AG10803 (cell line): Measurements from ENCODE around the gene ENAM.
"Not testable (repeated sequence)": the region's sequence is repeated elsewhere in the genome, so short reads cannot be mapped to it uniquely, and the experiment has no call there.

Experiments used
- DNase-seq: peaks from one replicate; pipeline ENCODE4 v3.0.0; 2010; ENCODE audit warnings: low read depth
- H3K4me3 ChIP-seq: 2 replicates; pipeline ENCODE4 v1.5.1; 2011; ENCODE audit warnings: mild to moderate bottlenecking, low read length, control low read depth
- TF ChIP-seq, protein P1 (sequence below): conservative IDR thresholded peaks from 2 replicates; pipeline ENCODE4 v1.5.1; 2011; ENCODE audit warnings: mild to moderate bottlenecking, low read length, control low read depth, inconsistent platforms

The ENAM gene

DNA sequence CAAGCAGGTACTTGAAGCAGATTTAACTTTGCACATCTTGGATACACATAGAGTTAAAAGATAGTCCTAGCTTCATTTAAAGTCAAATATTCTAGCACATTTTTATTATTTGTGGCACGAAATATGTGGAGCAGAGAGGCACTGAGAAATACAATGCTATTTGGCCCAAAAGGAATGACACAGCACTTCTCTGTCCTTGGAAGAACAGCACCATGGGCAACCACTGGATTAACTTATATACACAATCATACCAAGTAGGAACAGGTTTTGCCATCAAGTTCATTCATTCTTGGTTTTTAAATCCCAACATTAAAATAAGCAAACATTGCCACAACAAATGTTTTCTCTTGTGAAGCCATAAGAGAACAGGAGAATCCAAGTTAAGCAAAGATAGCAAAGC is 924 bp upstream of the ENAM start:
- TF ChIP-seq, protein P1, sequence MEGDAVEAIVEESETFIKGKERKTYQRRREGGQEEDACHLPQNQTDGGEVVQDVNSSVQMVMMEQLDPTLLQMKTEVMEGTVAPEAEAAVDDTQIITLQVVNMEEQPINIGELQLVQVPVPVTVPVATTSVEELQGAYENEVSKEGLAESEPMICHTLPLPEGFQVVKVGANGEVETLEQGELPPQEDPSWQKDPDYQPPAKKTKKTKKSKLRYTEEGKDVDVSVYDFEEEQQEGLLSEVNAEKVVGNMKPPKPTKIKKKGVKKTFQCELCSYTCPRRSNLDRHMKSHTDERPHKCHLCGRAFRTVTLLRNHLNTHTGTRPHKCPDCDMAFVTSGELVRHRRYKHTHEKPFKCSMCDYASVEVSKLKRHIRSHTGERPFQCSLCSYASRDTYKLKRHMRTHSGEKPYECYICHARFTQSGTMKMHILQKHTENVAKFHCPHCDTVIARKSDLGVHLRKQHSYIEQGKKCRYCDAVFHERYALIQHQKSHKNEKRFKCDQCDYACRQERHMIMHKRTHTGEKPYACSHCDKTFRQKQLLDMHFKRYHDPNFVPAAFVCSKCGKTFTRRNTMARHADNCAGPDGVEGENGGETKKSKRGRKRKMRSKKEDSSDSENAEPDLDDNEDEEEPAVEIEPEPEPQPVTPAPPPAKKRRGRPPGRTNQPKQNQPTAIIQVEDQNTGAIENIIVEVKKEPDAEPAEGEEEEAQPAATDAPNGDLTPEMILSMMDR = no peak
- DNase-seq = no peak
- H3K4me3 ChIP-seq = no peak overlapping the region

DNA sequence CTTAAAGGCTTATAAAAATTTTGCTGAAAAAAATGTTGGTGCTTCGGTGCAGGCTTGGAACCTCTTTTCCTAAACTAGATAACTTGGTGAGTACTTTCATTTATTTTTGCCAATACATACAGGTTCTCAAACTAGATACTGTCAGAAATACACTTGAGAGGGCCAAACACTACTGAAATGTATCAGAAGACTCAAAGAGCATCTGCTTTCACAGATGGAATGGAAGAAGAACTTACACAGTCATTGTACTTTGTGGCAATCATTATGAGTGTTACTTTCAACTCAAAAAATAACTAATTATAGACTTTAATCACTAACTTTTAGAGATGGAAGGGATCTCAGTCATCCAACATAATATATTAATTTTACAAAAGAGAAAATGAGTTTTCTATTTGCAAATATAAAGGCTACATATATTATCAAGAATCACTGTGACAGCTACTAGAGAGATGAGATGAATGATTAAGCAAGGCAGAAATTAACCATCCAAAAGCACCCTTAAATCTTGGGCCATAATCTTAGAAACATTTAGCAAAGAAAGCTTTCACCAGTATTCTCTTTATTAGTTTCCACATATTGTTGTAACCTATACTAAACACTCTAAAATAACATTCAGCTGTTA is 1.0 kb downstream of the ENAM start:
- TF ChIP-seq, protein P1 = no peak
- DNase-seq = no peak
- H3K4me3 ChIP-seq = no peak overlapping the region

DNA sequence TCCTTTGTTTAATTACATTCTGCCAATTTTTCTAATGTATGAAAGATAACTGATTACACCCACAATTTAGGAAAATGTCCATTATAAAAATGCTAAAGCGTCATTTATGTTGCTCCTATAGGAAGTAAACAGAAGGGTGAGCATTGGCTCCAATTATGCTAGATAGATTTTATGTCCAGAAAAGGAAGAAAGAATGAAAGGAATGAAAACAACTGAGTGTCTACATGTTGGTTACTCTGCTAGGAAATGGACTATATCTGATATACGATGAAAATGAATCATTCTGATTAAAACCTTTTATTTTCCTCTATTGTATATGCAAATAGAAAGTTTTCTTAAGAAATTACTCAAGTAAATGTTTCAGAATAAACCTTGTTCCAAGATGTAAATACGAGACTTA is 1.6 kb downstream of the ENAM start:
- TF ChIP-seq, protein P1 = no peak
- no peak overlapping the region for H3K4me3 ChIP-seq
- no peak for DNase-seq

DNA sequence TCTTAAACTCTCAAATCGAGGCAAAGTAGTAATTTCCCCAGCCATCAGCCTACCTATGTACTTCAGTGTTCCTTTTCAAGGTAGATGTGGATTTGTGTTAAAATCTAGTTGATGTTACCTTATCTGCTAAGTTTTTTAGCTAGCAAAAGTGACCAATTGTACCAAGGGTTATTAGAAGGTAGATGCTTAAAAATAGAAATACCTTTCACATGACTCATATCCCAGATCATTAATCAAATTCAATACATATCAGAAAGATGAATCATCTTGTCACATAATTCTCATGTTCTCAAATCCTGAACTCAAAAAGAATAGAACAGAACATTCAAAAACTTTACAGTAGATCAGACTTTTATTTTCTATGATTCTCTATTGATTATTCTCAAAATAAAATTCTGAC is 3.5 kb downstream of the ENAM start:
- DNase-seq = peak; percentile 24
- TF ChIP-seq, protein P1 = no peak
- no peak overlapping the region for H3K4me3 ChIP-seq

DNA sequence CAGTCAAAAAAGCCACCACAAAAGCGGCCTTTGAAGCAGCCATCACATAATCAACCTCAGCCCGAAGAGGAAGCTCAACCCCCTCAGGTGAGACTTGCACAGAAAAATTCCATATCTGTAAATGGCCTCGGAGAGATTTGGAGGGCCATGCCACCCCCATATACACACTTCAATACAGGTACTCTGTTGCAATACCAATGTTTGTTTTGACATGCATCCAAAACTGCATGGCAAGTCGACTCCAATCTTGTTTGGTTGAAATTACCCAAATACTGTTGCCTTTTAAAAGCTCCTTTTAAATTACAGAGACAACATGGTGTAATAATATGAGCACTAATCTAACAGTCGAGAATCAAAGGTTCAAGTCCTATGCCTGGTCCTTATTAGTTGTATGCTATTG is 5.9 kb downstream of the ENAM start:
- TF ChIP-seq, protein P1 = no peak

DNA sequence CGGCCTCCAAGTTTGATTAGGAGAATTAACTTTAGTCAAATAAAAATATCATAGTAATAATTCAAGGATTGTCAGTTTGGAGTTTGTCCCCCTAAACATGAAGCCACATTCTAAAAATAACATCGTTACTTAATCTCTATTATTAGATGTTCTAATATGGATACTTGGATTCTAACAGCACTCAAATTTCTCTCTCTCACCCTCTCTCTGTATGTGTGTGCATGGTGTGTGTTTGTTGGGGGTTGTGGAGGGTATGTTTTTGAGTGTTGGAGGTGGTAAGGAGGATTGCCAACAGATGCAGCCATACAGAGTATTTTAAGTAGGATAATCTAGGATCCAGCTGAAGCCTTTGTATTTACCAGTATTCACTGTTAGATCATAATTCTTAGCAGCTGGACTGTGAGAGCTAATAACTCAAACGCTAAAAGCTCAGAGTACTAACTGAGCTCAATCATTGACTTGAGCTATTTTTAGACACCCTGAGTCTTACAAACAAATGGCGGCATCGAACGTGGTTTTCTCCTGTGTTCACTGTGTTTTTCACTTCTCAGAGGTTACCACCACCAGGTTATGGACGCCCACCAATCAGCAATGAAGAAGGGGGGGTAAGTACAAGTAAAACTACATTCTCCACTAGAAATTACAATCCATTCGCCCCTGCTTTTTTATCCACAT is 8.8 kb downstream of the ENAM start:
- TF ChIP-seq, protein P1 = no peak
- no peak overlapping the region for H3K4me3 ChIP-seq
- DNase-seq = peak; percentile 17

More for the DNA sequence above, 5.9 kb downstream of the ENAM start:
- no peak for DNase-seq
- no peak overlapping the region for H3K4me3 ChIP-seq

DNA sequence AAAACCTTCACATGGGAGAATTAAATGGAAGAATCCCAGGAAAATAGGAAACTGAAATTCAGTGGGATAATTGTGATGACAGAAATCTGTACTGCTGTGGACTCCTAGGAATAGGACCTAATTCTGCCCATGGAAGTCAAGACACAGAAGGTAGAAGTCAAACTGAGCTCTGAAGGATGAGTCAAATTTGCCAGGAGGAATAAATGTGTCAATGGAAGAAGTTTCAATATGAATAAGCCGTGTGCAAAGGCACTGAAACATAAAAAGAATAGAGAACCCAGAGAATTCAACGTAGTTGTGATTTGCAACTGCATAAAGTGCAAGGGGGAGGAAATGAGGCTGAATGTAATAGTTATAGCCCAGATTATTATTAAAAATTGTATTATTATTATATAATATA is 11.6 kb downstream of the ENAM start:
- no peak for DNase-seq
- TF ChIP-seq, protein P1 = no peak
- H3K4me3 ChIP-seq = no peak overlapping the region

DNA sequence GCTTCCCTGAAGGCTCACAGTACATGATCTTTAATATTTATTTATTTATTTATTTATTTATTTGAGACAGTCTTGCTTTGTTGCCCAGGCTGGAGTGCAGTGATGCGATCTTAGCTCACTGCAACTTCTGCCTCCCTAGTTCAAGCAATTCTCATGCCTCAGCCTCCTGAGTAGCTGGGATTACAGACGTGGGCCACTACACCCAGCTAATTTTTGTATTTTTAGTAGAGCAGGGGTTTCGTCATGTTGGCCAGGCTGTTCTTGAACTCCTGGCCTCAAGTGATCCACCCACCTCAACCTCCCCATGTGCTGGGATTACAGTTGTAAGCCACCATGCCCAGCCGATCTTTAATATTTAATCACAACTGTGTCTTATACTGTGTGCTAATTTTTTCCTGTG is 22.2 kb downstream of the ENAM start:
- DNase-seq, H3K4me3 ChIP-seq: not testable (repeated sequence)
